Prostate gland (tissue), 2 donors: ENCODE data around the gene FNBP1. TPM values are rescaled to one million over a fixed set of nuclear protein-coding genes. Genes with fewer than 3 reads are reported as not detected.

Source experiments
- DNase-seq: peaks from one replicate; pipeline ENCODE4 v3.0.0-alpha.2; 2019; ENCODE audit warnings: low spot score
- H3K27ac ChIP-seq, 2 donors: fragments of 200-600 bp; sonication (generic); 2 replicates each; pipeline ENCODE4 v1.5.1; 2017 to 2019
- H3K27me3 ChIP-seq: fragments of 200-600 bp; sonication (generic); replicated peaks from 2 replicates; pipeline ENCODE4 v1.5.1; 2019; ENCODE audit not compliant: insufficient read depth
- H3K36me3 ChIP-seq, 2 donors: fragments of 200-600 bp; sonication (generic); 1 replicate in 1 of 2; 2 replicates in 1 of 2; pipeline versions ENCODE4 v1.5.1 to v1.8.1; 2017 to 2019
- H3K4me1 ChIP-seq: fragments of 200-600 bp; sonication (generic); replicated peaks from 2 replicates; pipeline ENCODE4 v1.5.1; 2019
- H3K4me3 ChIP-seq, 2 donors: fragments of 200-600 bp; sonication (generic); 2 replicates each; pipeline ENCODE4 v1.5.1; 2017 to 2019
- H3K9me3 ChIP-seq: fragments of 200-600 bp; sonication (generic); 2 replicates; pipeline ENCODE4 v1.5.1; 2017
- CTCF ChIP-seq, 4 experiments: fragments of 200-600 bp in 2 of 4; fragments of 450-650 bp in 2 of 4; sonication (generic) in 2 of 4; IDR thresholded peaks; 1 replicate in 3 of 4; 2 replicates in 1 of 4; pipeline ENCODE4 v1.5.1; 2016 to 2019; ENCODE audit warnings: antibody characterized with exemption in 4 of 4, mild to moderate bottlenecking in 2 of 4, moderate library complexity in 2 of 4
- POLR2A ChIP-seq: fragments of 450-650 bp; IDR thresholded peaks from one replicate; pipeline ENCODE4 v1.6.1; 2016; ENCODE audit warnings: antibody characterized with exemption, mild to moderate bottlenecking
- POLR2AphosphoS5 ChIP-seq: sonication (generic); formaldehyde crosslinking; IDR thresholded peaks from one replicate; pipeline ENCODE4 v1.6.1; 2017; ENCODE audit warnings: antibody characterized with exemption
- WGBS: methylation state at CpG from one replicate; pipeline ENCODE4 v1.1.5; 2018; 5-methylcytosine and 5-hydroxymethylcytosine counted together
- intact Hi-C: fragments of 100-400 bp; cut with DNase I; formaldehyde crosslinking; loops from one replicate; pipeline ENCODE4 v1.14.2; 2022
- total RNA-seq, 2 donors: library from RNA; depleted of rRNA; stranded (reverse); fragments of >200 nt; gene quantifications; one replicate each; pipeline ENCODE4 v1.1.0, GENCODE V29; 2016

FNBP1 gene
- total RNA-seq, 2 donors from 2014 or later = 34.6 to 93.7 TPM

GRCh38 chr9:129936222-129936621, 106.8 kb downstream of the FNBP1 start:
- Histone ChIP-seq H3K9me3 (no peaks in the 10 kb centered on the region), H3K4me3 (no peak overlapping the region), H3K27ac (no peak overlapping the region), H3K4me1 (no peaks in the 10 kb centered on the region), H3K36me3 (no peaks in the 10 kb centered on the region), H3K27me3 (no peaks in the 10 kb centered on the region)
- intact Hi-C loops = no loop called here
- 62% methylated on average over 5 of the region's 5 CpGs for WGBS
- no peak for TF ChIP-seq POLR2AphosphoS5
- no peak for TF ChIP-seq POLR2A
- TF ChIP-seq CTCF (IDR thresholded peaks at IDR 0.05) = no peak
- no peak for DNase-seq

GRCh38 chr9:129934780-129935179, 108.2 kb downstream of the FNBP1 start:
- peak overlapping the region in 1 of 2 donors; percentile 56 for H3K27ac ChIP-seq
- TF ChIP-seq POLR2AphosphoS5 (no peak), POLR2A (no peak), CTCF (IDR thresholded peaks at IDR 0.05) (no peak)
- H3K4me1 ChIP-seq = no peaks in the 10 kb centered on the region
- H3K36me3 ChIP-seq = no peaks in the 10 kb centered on the region
- intact Hi-C loops = loop anchor here (5.0 kb wide), 1 partner anchor 47 kb away; no protein-coding TSS in a partner anchor
- H3K9me3 ChIP-seq = no peaks in the 10 kb centered on the region
- WGBS = 88% methylated on average over 5 of the region's 5 CpGs
- H3K27me3 ChIP-seq = no peaks in the 10 kb centered on the region
- no peak overlapping the region for H3K4me3 ChIP-seq
- no peak for DNase-seq

- H3K27ac ChIP-seq = peak overlapping the region; percentile 50 to 56
- no peak overlapping the region for H3K4me3 ChIP-seq
- no peaks in the 10 kb centered on the region for H3K27me3 ChIP-seq
- H3K36me3 ChIP-seq = no peaks in the 10 kb centered on the region
- no peaks in the 10 kb centered on the region for H3K4me1 ChIP-seq
- no peak for TF ChIP-seq POLR2A
- no peak for TF ChIP-seq CTCF (IDR thresholded peaks at IDR 0.05)
- no peak for TF ChIP-seq POLR2AphosphoS5
- intact Hi-C loops = loop anchor here (5.0 kb wide), 1 partner anchor 47 kb away; no protein-coding TSS in a partner anchor
- no peak for DNase-seq
- H3K9me3 ChIP-seq = no peaks in the 10 kb centered on the region
- 70% methylated on average over 4 of the region's 4 CpGs for WGBS
These were observed 108.9 kb downstream of the FNBP1 start for GRCh38 chr9:129934041-129934591.

GRCh38 chr9:129933185-129934040, 109.6 kb downstream of the FNBP1 start:
- H3K27me3 ChIP-seq = no peaks in the 10 kb centered on the region
- H3K36me3 ChIP-seq = no peaks in the 10 kb centered on the region
- DNase-seq = no peak
- H3K27ac ChIP-seq = peak overlapping the region; percentile 50 to 56
- WGBS = 58% methylated on average over 8 of the region's 8 CpGs
- H3K4me3 ChIP-seq = no peak overlapping the region
- no peaks in the 10 kb centered on the region for H3K4me1 ChIP-seq
- TF ChIP-seq CTCF (IDR thresholded peaks at IDR 0.05) = no peak
- no peak for TF ChIP-seq POLR2A
- TF ChIP-seq POLR2AphosphoS5 = no peak
- intact Hi-C loops = loop anchor here (5.0 kb wide), 1 partner anchor 46 kb away; no protein-coding TSS in a partner anchor
- no peaks in the 10 kb centered on the region for H3K9me3 ChIP-seq
